ENCODE data around the gene CAMK2D.
"Not testable (repeated sequence)": the region's sequence is repeated elsewhere in the genome, so short reads cannot be mapped to it uniquely, and the experiment has no call there.

Gene CAMK2D

DNA sequence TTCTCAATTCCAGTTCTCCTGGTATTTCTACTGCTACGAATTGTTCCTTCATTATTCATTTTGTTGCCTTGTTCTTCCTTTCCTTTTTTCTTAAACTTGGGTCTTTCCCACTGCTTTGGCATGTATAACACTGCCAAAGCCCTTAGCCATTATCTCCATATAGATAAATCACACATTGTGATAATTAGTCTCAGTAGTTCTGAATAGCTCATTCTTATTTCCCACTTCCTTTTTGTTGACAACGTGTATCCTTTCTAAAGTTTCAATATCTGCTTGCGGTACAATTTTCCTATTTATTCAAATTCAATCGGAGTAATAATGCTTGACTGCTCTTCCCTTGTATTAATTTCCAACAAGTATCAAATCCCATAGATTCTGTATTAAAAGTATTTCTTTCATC is 14.5 kb upstream of the CAMK2D start:
- DNase-seq (no peak), ATAC-seq (replicated peaks) (no peak)
- peaks cover 0 to 6% of the 10 kb centered on the region in 2 donors for H3K27me3 Mint-ChIP-seq
- H3K27ac Mint-ChIP-seq = no peak overlapping the region
- no peaks in the 10 kb centered on the region for H3K9me3 Mint-ChIP-seq
- peaks cover 4 to 5% of the 10 kb centered on the region in 2 donors for H3K4me1 Mint-ChIP-seq (ENCODE audit: low read depth in 2 of 2)
- H3K4me3 Mint-ChIP-seq = no peak overlapping the region
- no peaks in the 10 kb centered on the region for H3K36me3 Mint-ChIP-seq (ENCODE audit: insufficient read depth)

DNA sequence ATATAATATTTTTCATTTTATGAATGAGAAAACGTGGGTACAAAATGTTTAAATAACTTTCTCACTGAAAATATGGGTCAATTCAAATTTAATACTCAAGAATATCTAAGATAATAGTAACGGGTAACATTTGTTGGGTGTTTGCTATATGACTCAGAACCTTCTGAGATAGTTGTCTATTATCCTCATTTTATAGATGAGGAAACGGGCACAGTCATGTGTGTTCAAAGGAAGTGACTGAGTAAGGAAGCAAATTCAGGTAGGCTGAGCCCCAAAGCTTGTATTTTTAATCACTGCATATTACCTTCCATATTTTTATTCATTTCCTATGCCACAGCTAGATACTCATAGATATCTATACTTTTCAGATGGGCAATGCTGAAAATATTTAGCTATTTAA is 12.2 kb upstream of the CAMK2D start:
- ATAC-seq (replicated peaks) (no peak), DNase-seq (no peak)
- H3K9me3 Mint-ChIP-seq = no peaks in the 10 kb centered on the region
- no peak overlapping the region for H3K4me3 Mint-ChIP-seq
- H3K36me3 Mint-ChIP-seq (ENCODE audit: insufficient read depth) = no peaks in the 10 kb centered on the region
- peaks cover 4 to 5% of the 10 kb centered on the region in 2 donors for H3K4me1 Mint-ChIP-seq (ENCODE audit: low read depth in 2 of 2)
- H3K27ac Mint-ChIP-seq = no peak overlapping the region
- peaks cover 0 to 6% of the 10 kb centered on the region in 2 donors for H3K27me3 Mint-ChIP-seq

- H3K27me3 Mint-ChIP-seq = peaks cover 0 to 6% of the 10 kb centered on the region in 2 donors
- peak overlapping the region in 1 of 2 donors; percentile 61 for H3K27ac Mint-ChIP-seq
- no peaks in the 10 kb centered on the region for H3K36me3 Mint-ChIP-seq (ENCODE audit: insufficient read depth)
- H3K4me1 Mint-ChIP-seq (ENCODE audit: low read depth in 2 of 2) = peaks cover 4 to 5% of the 10 kb centered on the region in 2 donors
- DNase-seq = no peak
- no peaks in the 10 kb centered on the region for H3K9me3 Mint-ChIP-seq
- peak; percentile 74 for ATAC-seq (replicated peaks)
- peak overlapping the region in 1 of 2 donors; percentile 60 for H3K4me3 Mint-ChIP-seq
These were observed 11.5 kb upstream of the CAMK2D start for GRCh38 chr4:113773014-113773413.

DNA sequence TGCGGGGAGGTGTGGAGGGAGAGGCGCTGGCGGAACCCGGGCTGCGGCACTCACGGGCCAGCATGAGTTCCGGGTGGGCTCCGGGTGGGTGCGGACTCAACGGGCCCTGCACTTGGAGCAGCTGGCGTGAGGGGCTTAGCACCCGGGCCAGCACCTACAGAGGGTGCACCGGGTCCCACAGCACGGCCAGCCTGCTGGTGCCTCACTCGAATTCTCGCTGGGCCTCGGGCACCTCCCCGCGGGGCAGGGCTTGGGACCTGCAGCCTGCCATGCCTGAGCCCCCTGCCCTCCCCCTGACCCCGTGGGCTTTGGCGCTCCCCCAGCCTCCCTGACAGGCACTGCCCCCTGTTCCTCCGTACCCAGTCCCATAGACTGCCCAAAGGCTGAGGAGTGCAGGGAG is 10.8 kb upstream of the CAMK2D start:
- H3K4me3 Mint-ChIP-seq = no peak overlapping the region
- no peak overlapping the region for H3K27ac Mint-ChIP-seq
- no peaks in the 10 kb centered on the region for H3K36me3 Mint-ChIP-seq (ENCODE audit: insufficient read depth)
- H3K9me3 Mint-ChIP-seq = no peaks in the 10 kb centered on the region
- peaks cover 0 to 6% of the 10 kb centered on the region in 2 donors for H3K27me3 Mint-ChIP-seq
- DNase-seq (no peak), ATAC-seq (replicated peaks) (no peak)
- H3K4me1 Mint-ChIP-seq (ENCODE audit: low read depth in 2 of 2) = peaks cover 4 to 8% of the 10 kb centered on the region in 2 donors

DNA sequence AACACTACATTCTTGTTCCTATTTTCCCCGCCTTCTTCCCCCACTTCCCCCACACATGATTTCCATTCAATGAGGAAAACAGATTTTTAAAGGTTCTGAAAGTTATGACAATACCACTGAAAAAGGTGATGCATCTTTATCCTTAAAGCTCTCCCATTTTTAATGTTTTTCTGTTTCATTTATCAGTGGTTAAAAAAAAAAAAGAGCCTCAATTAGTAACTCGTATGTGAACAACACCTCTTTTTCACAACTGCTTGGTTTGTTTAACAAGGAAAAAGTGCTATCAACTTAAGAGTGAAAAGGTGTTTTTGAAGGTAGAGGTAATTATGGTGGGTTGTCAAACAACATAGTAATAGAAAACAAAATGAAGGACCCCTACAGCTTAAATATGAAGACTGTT is 8.2 kb upstream of the CAMK2D start:
- Mint-ChIP-seq H3K36me3 (ENCODE audit: insufficient read depth) (no peaks in the 10 kb centered on the region), H3K27ac (no peak overlapping the region), H3K9me3 (no peaks in the 10 kb centered on the region), H3K4me3 (no peak overlapping the region), H3K4me1 (ENCODE audit: low read depth in 2 of 2) (peaks cover 4 to 9% of the 10 kb centered on the region in 2 donors), H3K27me3 (no peaks in the 10 kb centered on the region)
- no peak for DNase-seq
- ATAC-seq (replicated peaks) = no peak

DNA sequence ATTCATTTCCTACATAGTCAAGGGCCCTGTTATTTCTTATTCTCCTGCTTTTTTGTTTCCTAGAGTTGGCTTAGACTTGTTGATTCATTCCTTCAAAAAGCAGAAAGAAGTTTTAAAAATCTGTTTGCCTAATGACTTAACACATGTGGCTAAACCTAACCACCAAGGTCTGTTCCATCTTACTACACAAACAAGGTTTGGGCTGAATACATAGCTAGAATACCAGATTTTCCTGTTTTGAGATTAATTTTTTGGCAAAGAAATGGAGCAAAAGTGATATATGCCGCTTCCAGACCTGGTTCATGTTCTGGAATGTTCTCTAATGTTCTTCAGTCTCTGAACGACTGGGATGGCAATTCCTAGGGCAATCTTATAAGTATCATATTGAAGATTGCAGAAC is 7.4 kb upstream of the CAMK2D start:
- ATAC-seq (replicated peaks) (no peak), DNase-seq (no peak)
- Mint-ChIP-seq H3K27me3 (no peaks in the 10 kb centered on the region), H3K36me3 (ENCODE audit: insufficient read depth) (no peaks in the 10 kb centered on the region), H3K4me3 (no peak overlapping the region), H3K4me1 (ENCODE audit: low read depth in 2 of 2) (peaks cover 4 to 9% of the 10 kb centered on the region in 2 donors), H3K27ac (no peak overlapping the region), H3K9me3 (no peaks in the 10 kb centered on the region)

DNA sequence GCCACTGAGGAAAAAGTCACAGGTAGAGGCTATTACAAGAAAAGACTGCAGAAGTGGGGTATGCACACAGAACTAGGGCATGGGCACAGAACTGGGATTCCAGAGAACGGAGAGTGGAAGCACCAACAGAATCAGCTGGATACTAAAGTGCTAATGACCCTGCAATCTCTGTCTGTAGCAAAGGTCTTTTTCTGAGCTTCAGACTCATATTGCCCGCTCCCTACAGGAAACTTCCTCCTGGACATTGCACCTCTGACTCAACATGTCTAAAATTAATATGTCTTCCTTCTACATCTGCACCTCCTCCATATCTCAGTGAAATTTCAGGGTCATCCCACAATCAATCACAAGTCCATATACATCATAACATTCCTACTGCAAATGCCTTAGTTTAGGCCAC is 5.3 kb upstream of the CAMK2D start:
- no peak overlapping the region for H3K27ac Mint-ChIP-seq
- DNase-seq (no peak), ATAC-seq (replicated peaks) (no peak)
- no peak overlapping the region for H3K4me3 Mint-ChIP-seq
- no peaks in the 10 kb centered on the region for H3K9me3 Mint-ChIP-seq
- H3K27me3 Mint-ChIP-seq = no peaks in the 10 kb centered on the region
- peaks cover 7 to 9% of the 10 kb centered on the region in 2 donors for H3K4me1 Mint-ChIP-seq (ENCODE audit: low read depth in 2 of 2)
- peaks cover 13% of the 10 kb centered on the region for H3K36me3 Mint-ChIP-seq (ENCODE audit: insufficient read depth)

- H3K36me3 Mint-ChIP-seq (ENCODE audit: insufficient read depth) = peaks cover 30% of the 10 kb centered on the region
- H3K4me1 Mint-ChIP-seq (ENCODE audit: low read depth in 2 of 2) = peaks cover 11 to 18% of the 10 kb centered on the region in 2 donors
- DNase-seq (no peak), ATAC-seq (replicated peaks) (no peak)
- H3K27ac Mint-ChIP-seq = peak overlapping the region in 1 of 2 donors; percentile 52
- no peaks in the 10 kb centered on the region for H3K9me3 Mint-ChIP-seq
- no peak overlapping the region for H3K4me3 Mint-ChIP-seq
- H3K27me3 Mint-ChIP-seq = no peaks in the 10 kb centered on the region
These were observed 3.3 kb upstream of the CAMK2D start for GRCh38 chr4:113764720-113765264.

DNA sequence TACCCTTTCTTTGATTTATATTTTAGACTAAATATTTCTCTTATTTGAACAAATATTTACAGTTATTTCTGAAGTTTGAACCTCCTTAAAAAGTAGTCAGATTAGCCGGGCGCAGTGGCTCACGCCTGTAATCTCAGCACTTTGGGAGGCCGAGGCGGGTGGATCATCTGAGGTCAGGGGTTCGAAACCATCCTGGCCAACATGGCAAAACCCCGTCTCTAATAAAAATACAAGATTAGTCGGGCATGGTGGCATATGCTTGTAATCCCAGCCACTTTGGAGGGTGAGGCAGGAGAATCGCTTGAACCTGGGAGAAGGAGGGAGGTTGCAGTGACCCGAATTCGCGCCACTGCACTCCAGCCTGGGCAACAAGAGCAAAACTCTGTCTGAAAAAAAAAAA is 2.4 kb upstream of the CAMK2D start:
- not testable (repeated sequence) for ATAC-seq (replicated peaks); H3K27me3 Mint-ChIP-seq; H3K4me3 Mint-ChIP-seq; H3K9me3 Mint-ChIP-seq; DNase-seq
- Mint-ChIP-seq H3K4me1 (ENCODE audit: low read depth in 2 of 2) (peaks cover 11 to 18% of the 10 kb centered on the region in 2 donors), H3K27ac (peak overlapping the region in 1 of 2 donors; percentile 52), H3K36me3 (ENCODE audit: insufficient read depth) (peaks cover 30% of the 10 kb centered on the region)

- H3K4me1 Mint-ChIP-seq (ENCODE audit: low read depth in 2 of 2) = peaks cover 21 to 24% of the 10 kb centered on the region in 2 donors
- H3K27ac Mint-ChIP-seq = peak overlapping the region; percentile 96 to 99
- no peak for DNase-seq
- H3K4me3 Mint-ChIP-seq = peak overlapping the region; percentile 86 to 90
- ATAC-seq (replicated peaks) = no peak
- H3K9me3 Mint-ChIP-seq = no peaks in the 10 kb centered on the region
- H3K27me3 Mint-ChIP-seq = no peaks in the 10 kb centered on the region
- H3K36me3 Mint-ChIP-seq (ENCODE audit: insufficient read depth) = peaks cover 34% of the 10 kb centered on the region
These were observed 1.4 kb upstream of the CAMK2D start for GRCh38 chr4:113763029-113763285.

DNA sequence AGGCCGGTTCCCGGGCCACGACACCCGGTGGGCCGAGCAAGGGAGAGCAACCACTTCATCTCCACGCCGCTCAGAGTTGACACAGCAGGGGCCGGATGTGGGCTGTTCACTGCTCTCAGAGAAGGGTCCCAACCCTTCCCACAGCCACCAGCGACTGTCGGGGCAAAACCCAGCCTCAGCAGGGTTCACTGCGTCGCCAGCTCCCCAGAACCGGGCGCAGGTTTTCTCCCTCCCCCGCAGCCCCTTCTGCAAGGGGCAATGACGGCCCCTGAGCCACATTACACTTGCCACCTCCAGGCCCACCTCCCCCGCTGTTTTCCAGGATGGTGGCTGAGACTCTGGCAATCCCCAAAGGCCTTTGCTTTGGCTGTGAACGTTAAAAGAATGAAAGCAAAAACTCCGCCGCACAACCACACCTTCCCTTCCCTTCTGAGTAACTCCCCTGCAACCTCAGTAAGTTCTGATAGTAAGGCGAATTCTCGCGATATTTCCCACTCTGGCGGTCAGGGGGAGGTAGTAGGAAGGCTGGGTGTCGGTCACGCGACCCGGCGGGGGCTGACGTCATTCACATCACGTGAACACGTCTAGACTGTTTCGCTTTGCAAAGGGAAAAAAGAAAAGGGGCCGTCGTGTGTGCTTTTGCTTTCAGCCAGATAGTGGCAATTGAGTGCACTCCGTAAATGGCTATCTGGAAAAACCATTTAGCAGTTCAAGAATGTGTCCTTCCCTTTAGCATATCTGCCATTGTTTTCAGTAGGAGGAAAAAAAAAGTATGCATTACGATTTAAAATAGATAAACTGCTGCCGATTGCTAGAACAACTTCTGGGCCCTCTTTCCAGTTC is 869 bp upstream of the CAMK2D start:
- Mint-ChIP-seq H3K4me1 (ENCODE audit: low read depth in 2 of 2) (peaks cover 26% of the 10 kb centered on the region in 2 donors), H3K9me3 (no peaks in the 10 kb centered on the region), H3K4me3 (peak overlapping the region; percentile 86 to 90), H3K36me3 (ENCODE audit: insufficient read depth) (peaks cover 35% of the 10 kb centered on the region), H3K27me3 (no peaks in the 10 kb centered on the region), H3K27ac (peak overlapping the region; percentile 96 to 99)
- DNase-seq (peak; percentile 97 to 99 (median 98)), ATAC-seq (replicated peaks) (peak; percentile 71)

DNA sequence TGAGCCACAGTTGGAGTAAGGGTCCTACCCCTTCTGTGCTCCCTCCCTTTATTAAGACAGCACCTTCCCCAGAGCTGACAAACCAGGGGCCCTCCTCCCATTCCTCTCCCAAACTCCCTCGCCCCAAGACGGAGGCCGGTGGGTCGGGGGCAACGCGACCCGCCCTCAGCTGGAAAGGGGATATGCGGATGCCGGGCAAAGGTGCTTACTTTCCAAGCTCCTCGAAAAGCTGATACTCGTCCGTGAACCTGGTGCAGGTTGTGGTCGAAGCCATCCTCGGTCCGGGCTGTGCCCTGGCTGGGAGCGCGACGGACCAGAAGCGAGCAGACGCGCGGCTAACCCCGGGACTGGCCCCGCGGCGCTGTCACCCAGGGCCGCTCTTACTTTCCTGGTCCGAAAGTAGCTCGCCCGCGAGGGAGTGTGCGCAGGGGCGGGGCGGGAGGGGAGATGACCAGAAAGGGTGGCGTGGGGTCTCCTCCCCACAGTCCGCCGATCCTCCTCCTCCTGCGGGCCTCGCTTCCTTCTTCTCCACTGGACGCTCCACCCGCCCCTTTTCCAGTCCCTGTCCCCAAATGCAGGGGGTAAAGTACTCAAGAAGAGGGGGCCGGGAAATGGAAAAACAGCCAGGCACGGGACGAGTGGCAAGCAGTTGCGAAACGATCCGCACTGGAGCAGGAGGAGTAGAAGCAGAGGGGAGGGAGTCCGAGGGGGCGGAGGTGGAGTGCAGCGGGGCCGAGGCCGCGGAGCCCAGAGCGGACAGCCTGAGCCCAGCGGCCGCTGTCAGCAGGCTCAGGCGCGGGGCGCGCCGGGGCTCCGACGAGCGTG is 531 bp downstream of the CAMK2D start:
- DNase-seq = peak in 2 of 3 experiments; percentile 23 to 24
- Mint-ChIP-seq H3K36me3 (ENCODE audit: insufficient read depth) (peaks cover 38% of the 10 kb centered on the region), H3K27ac (peak overlapping the region; percentile 96 to 99), H3K4me3 (peak overlapping the region; percentile 86 to 90), H3K9me3 (no peaks in the 10 kb centered on the region), H3K4me1 (ENCODE audit: low read depth in 2 of 2) (peaks cover 24 to 28% of the 10 kb centered on the region in 2 donors), H3K27me3 (no peaks in the 10 kb centered on the region)
- ATAC-seq (replicated peaks) = no peak

DNA sequence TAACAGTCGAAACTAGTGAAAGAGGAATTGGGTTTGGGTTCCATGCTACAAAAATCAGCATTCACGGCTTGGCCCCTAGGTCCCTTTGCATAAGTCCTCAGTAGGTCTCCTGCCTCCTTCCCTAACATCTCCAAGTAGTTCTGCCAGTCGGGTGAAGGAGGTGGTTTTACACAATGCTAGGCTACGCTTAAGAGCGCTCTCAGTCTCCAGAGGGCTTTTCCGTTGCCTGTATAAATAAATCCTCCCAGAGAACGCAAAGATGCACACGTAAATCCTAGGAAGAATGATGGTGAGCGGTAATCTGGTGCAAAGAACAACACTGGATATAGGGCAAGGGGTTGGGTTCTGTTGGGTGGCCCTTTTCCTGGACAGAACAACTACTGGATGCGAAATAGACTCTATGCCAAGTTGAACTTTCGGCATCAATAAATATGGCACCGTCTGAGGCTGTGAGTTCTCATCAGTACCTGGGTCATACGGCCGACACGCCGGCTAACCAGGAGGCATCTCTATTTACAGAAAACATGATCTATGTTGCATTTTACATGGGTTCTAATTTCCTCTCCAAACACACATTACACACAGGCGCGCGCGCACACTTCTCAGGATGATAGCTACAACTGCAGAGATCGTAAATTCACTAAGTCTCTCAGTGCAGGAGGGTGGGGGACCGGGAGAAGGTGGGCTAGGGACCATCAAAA is 1.3 kb downstream of the CAMK2D start:
- Mint-ChIP-seq H3K36me3 (ENCODE audit: insufficient read depth) (peaks cover 38% of the 10 kb centered on the region), H3K9me3 (no peaks in the 10 kb centered on the region), H3K4me1 (ENCODE audit: low read depth in 2 of 2) (peaks cover 24 to 33% of the 10 kb centered on the region in 2 donors), H3K27me3 (no peaks in the 10 kb centered on the region), H3K27ac (peak overlapping the region; percentile 96 to 99), H3K4me3 (peak overlapping the region; percentile 86 to 90)
- ATAC-seq (replicated peaks) = no peak
- peak; percentile 21 to 30 (median 22) for DNase-seq
